Osteoblast (primary cell): ENCODE measurements around the gene RCAN1. TPM values are rescaled to one million over a fixed set of nuclear protein-coding genes. Genes with fewer than 3 reads are reported as not detected.

Experiments used
- DNase-seq: peaks from one replicate; pipeline ENCODE4 v3.0.0; 2011; ENCODE audit warnings: low spot score, mixed read lengths; ENCODE audit not compliant: insufficient read length; ENCODE audit errors: missing footprints
- H2AFZ ChIP-seq: 2 replicates; pipeline ENCODE4 v1.6.0; 2011; ENCODE audit warnings: mild to moderate bottlenecking, low read length
- H3K27ac ChIP-seq: 2 replicates; pipeline ENCODE4 v1.5.1; 2011; ENCODE audit warnings: mild to moderate bottlenecking, low read depth, low read length, moderate library complexity
- H3K27me3 ChIP-seq: 2 replicates; pipeline ENCODE4 v1.6.0; 2012; ENCODE audit warnings: mild to moderate bottlenecking, control low read depth, inconsistent platforms, low read length, moderate library complexity; ENCODE audit not compliant: insufficient read depth
- H3K36me3 ChIP-seq: 2 replicates; pipeline ENCODE4 v1.5.1; 2011; ENCODE audit warnings: mild to moderate bottlenecking, low read length, control low read depth, moderate library complexity; ENCODE audit not compliant: insufficient read depth
- H3K4me1 ChIP-seq: 2 replicates; pipeline ENCODE4 v1.5.1; 2011; ENCODE audit warnings: mild to moderate bottlenecking, low read length, control low read depth, moderate library complexity; ENCODE audit not compliant: insufficient read depth
- H3K4me2 ChIP-seq: 2 replicates; pipeline ENCODE4 v1.6.0; 2011; ENCODE audit warnings: mild to moderate bottlenecking, low read length; ENCODE audit not compliant: insufficient read depth
- H3K4me3 ChIP-seq: fragments of 200-600 bp; sonication (generic); 3 replicates; pipeline ENCODE4 v1.5.1; 2012; ENCODE audit warnings: mild to moderate bottlenecking, low read length, inconsistent platforms; ENCODE audit not compliant: insufficient read depth
- H3K79me2 ChIP-seq: 2 replicates; pipeline ENCODE4 v1.6.0; 2012; ENCODE audit warnings: mild to moderate bottlenecking, low read length, control low read depth, inconsistent platforms; ENCODE audit not compliant: insufficient read depth
- H3K9me3 ChIP-seq: 2 replicates; pipeline ENCODE4 v1.5.1; 2011; ENCODE audit warnings: low read depth, low read length, control low read depth
- H4K20me1 ChIP-seq: 2 replicates; pipeline ENCODE4 v1.6.0; 2012; ENCODE audit warnings: mild to moderate bottlenecking, low read length, control low read depth; ENCODE audit not compliant: insufficient read depth
- total RNA-seq: library from RNA; depleted of rRNA; stranded (reverse); fragments of >200 nt; gene quantifications from 2 replicates; pipeline ENCODE4 v1.2.3, GENCODE V29; 2012
- TF ChIP-seq, protein P1 (sequence below): IDR thresholded peaks from 2 replicates; pipeline ENCODE4 v1.5.1; 2011; ENCODE audit warnings: mild to moderate bottlenecking, low read depth, low read length, moderate library complexity; ENCODE audit errors: extremely low read depth

The RCAN1 gene
- total RNA-seq, 1 donor, result 103 TPM

DNA sequence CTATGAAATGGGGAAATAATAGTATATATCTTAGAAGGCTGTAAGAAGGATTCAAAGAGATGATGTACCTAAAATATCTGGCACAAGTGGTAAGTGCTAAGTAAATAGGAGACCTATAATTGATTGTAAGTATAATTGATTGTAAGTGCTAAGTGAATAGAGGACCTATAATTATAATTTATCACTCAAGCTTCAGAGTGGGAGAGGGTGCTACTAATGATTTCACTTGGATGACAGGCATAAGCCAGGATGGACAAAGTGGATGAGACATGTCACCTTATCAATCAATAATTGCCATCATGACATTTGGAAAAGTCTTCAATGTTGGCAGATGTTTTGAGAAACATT is 11.2 kb downstream of the RCAN1 start:
- H3K4me2 ChIP-seq, result no peak overlapping the region
- no peaks in the 10 kb centered on the region for H3K9me3 ChIP-seq
- no peak for DNase-seq

DNA sequence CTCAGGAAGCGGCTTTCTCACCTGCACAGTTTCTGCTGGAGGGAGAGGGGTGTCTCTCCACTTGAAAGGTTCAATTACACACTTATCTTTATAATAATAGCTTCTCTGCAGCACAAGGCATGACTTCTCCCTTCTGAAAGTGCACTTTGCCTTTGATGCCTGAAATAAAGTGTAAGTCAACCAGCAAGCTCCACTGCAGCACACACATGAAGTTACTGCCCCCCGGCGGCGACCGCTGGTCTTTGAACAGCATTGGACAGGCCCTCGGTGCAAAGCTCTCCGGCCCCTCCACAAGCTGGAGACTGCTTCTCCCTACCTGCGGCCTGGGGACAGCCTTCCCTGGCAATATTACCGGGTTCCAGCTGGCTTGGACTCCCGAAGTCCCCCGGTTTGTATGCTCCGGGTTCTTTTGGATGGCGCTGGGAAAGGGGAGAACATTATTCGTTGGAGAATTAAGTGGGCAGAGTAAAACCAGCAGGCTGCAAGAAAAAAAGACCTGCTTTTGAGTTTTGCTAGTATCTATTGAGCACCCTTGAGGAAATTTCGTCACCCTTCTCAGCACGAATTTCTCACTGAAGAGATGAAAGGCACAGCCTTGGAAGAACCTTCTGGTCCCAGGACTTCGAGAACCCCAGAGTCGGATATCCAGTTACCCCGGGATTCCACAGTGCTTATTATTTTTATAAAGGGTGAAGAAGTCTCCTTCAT is 11.8 kb downstream of the RCAN1 start:
- peak; percentile 86 for DNase-seq

More for the DNA sequence above, 11.2 kb downstream of the RCAN1 start:
- TF ChIP-seq, protein P1, sequence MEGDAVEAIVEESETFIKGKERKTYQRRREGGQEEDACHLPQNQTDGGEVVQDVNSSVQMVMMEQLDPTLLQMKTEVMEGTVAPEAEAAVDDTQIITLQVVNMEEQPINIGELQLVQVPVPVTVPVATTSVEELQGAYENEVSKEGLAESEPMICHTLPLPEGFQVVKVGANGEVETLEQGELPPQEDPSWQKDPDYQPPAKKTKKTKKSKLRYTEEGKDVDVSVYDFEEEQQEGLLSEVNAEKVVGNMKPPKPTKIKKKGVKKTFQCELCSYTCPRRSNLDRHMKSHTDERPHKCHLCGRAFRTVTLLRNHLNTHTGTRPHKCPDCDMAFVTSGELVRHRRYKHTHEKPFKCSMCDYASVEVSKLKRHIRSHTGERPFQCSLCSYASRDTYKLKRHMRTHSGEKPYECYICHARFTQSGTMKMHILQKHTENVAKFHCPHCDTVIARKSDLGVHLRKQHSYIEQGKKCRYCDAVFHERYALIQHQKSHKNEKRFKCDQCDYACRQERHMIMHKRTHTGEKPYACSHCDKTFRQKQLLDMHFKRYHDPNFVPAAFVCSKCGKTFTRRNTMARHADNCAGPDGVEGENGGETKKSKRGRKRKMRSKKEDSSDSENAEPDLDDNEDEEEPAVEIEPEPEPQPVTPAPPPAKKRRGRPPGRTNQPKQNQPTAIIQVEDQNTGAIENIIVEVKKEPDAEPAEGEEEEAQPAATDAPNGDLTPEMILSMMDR, result no peak
- Histone ChIP-seq H3K27ac (no peak overlapping the region), H3K4me1 (no peaks in the 10 kb centered on the region), H4K20me1 (no peaks in the 10 kb centered on the region), H3K79me2 (peaks cover 3% of the 10 kb centered on the region), H2AFZ (no peak overlapping the region), H3K27me3 (no peaks in the 10 kb centered on the region), H3K36me3 (no peaks in the 10 kb centered on the region), H3K4me3 (no peak overlapping the region)

DNA sequence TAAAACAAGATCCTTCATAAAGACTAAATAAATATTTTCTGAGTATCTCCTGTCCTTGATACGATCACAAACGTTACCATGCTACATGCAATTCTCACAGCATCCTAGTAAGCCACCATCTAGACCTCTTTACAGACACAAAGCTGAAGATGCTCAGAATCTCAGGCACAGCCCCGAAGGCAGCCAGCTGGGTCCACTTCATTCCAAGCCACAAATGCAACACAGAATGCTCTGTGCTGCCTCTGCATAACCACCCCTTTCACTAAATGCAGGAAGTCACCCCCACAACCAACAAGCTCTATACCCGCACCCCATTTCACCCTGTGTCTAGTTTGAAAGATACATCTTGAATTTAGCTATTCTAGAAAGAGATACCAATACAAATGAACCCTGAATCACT is 12.9 kb downstream of the RCAN1 start:
- Histone ChIP-seq H4K20me1 (no peaks in the 10 kb centered on the region), H2AFZ (no peak overlapping the region), H3K27ac (no peak overlapping the region), H3K4me1 (no peaks in the 10 kb centered on the region), H3K27me3 (no peaks in the 10 kb centered on the region), H3K36me3 (no peaks in the 10 kb centered on the region), H3K79me2 (no peaks in the 10 kb centered on the region), H3K9me3 (no peaks in the 10 kb centered on the region), H3K4me3 (no peak overlapping the region), H3K4me2 (no peak overlapping the region)
- TF ChIP-seq, protein P1, result no peak
- DNase-seq, result no peak

More for the DNA sequence above, 11.8 kb downstream of the RCAN1 start:
- Histone ChIP-seq H2AFZ (peak overlapping the region; percentile 2), H3K4me2 (no peak overlapping the region), H3K4me3 (no peak overlapping the region), H3K4me1 (no peaks in the 10 kb centered on the region), H3K27me3 (no peaks in the 10 kb centered on the region), H3K27ac (no peak overlapping the region), H3K36me3 (no peaks in the 10 kb centered on the region), H3K9me3 (no peaks in the 10 kb centered on the region), H4K20me1 (no peaks in the 10 kb centered on the region), H3K79me2 (peaks cover under 1% of the 10 kb centered on the region)
- TF ChIP-seq, protein P1, result peak; percentile 85

DNA sequence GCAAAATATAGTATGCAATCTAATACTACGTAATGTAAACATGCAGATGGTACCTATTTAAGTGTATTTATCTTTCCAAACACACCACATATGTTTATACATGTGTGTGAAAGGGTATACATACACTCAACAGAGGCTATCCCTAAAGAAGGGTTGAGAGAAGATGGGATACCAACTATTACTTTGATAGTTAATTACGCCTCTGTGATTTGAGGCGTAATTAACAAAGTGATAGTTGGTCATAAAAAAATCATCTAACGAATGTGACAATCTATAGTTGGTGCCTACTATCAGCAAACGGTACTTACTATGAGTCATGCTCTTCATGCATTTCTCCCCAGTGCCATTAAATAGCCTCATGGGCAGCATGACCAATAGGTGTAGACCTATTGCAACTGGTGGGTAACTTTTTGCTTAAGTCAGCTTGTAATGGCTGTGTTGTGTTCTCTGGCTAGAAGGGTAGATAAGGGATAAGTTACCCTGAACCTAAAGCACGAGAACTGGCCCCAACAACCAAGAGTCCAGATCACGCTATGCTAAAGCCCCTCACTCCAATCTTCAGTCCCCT is 15.3 kb downstream of the RCAN1 start:
- Histone ChIP-seq H3K27ac (no peak overlapping the region), H3K79me2 (no peaks in the 10 kb centered on the region), H4K20me1 (peaks cover 3% of the 10 kb centered on the region), H3K4me3 (no peak overlapping the region), H3K4me2 (no peak overlapping the region), H3K36me3 (no peaks in the 10 kb centered on the region), H3K27me3 (no peaks in the 10 kb centered on the region), H2AFZ (no peak overlapping the region), H3K9me3 (no peaks in the 10 kb centered on the region), H3K4me1 (no peaks in the 10 kb centered on the region)
- TF ChIP-seq, protein P1, result no peak
- no peak for DNase-seq
